NCI-H2107 (cell line): ENCODE data around the gene IQGAP2.
"Not testable (repeated sequence)": the region's sequence is repeated elsewhere in the genome, so short reads cannot be mapped to it uniquely, and the experiment has no call there.

Experiments
- DNase-seq: peaks from one replicate; lab custom pipeline; 2025; lab: John Stamatoyannopoulos, UW

IQGAP2 gene

GRCh38 chr5:76402886-76403765 is at the start of gene IQGAP2:
TSS of gene IQGAP2 (plus strand) at chr5:76403285. CDS start at chr5:76403546, 261 bp downstream.
- DNase-seq: no peak

- no peak for DNase-seq
Observed at GRCh38 chr5:76356887-76357286, 46.2 kb upstream of the IQGAP2 start.

- no peak for DNase-seq
Observed at GRCh38 chr5:76363352-76364225, 39.5 kb upstream of the IQGAP2 start.

- DNase-seq: no peak
Observed at GRCh38 chr5:76364226-76364589, 38.9 kb upstream of the IQGAP2 start.

GRCh38 chr5:76365561-76365960 is 37.5 kb upstream of the IQGAP2 start:
- no peak for DNase-seq

GRCh38 chr5:76366596-76366995 is 36.5 kb upstream of the IQGAP2 start:
- no peak for DNase-seq

- no peak for DNase-seq
Observed at GRCh38 chr5:76367623-76368371, 35.3 kb upstream of the IQGAP2 start.

GRCh38 chr5:76368941-76369340 is 34.1 kb upstream of the IQGAP2 start:
- no peak for DNase-seq

- DNase-seq: not testable (repeated sequence)
Observed at GRCh38 chr5:76369668-76370067, 33.4 kb upstream of the IQGAP2 start.

- DNase-seq: no peak
Observed at GRCh38 chr5:76371960-76372322, 31.1 kb upstream of the IQGAP2 start.

- no peak for DNase-seq
Observed at GRCh38 chr5:76372323-76373054, 30.6 kb upstream of the IQGAP2 start.

- DNase-seq: no peak
Observed at GRCh38 chr5:76376148-76376865, 26.8 kb upstream of the IQGAP2 start.

GRCh38 chr5:76376866-76377230 is 26.2 kb upstream of the IQGAP2 start:
- DNase-seq: no peak

- DNase-seq: no peak
Observed at GRCh38 chr5:76378355-76378754, 24.7 kb upstream of the IQGAP2 start.

- DNase-seq: no peak
Observed at GRCh38 chr5:76379316-76379715, 23.8 kb upstream of the IQGAP2 start.

GRCh38 chr5:76379855-76380254 is 23.2 kb upstream of the IQGAP2 start:
- DNase-seq: no peak

- no peak for DNase-seq
Observed at GRCh38 chr5:76380346-76381066, 22.6 kb upstream of the IQGAP2 start.

- DNase-seq: no peak
Observed at GRCh38 chr5:76383126-76383832, 19.8 kb upstream of the IQGAP2 start.

GRCh38 chr5:76384189-76384588 is 18.9 kb upstream of the IQGAP2 start:
- DNase-seq: no peak

- DNase-seq: no peak
Observed at GRCh38 chr5:76384705-76385104, 18.4 kb upstream of the IQGAP2 start.
